22Rv1 (cell line): ENCODE data around the gene FBXO44.

Source experiments
- CTCF ChIP-seq: fragments of 450-650 bp; IDR thresholded peaks from 2 replicates; pipeline ENCODE4 v1.5.1; 2017; ENCODE audit warnings: mild to moderate bottlenecking
- ZFX ChIP-seq: fragments of 450-650 bp; IDR thresholded peaks from 2 replicates; pipeline ENCODE4 v1.6.1; 2017; ENCODE audit warnings: antibody characterized with exemption, borderline replicate concordance

- TF ChIP-seq CTCF, result no peak
- TF ChIP-seq ZFX, result no peak
These were observed 17.0 kb downstream of the FBXO44 start for GRCh38 chr1:11671544-11672286.
